Upper lobe of left lung (tissue), 4 donors: Measurements from ENCODE around the gene NHLRC4.

Source experiments
- CTCF ChIP-seq, 6 experiments: fragments of 450-650 bp in 4 of 6; fragments of 200-600 bp in 2 of 6; sonication (generic) in 2 of 6; IDR thresholded peaks; one replicate each; pipeline ENCODE4 v1.5.1; 2016 to 2019; ENCODE audit warnings: antibody characterized with exemption in 6 of 6
- POLR2A ChIP-seq, 4 donors: fragments of 450-650 bp; IDR thresholded peaks; one replicate each; pipeline ENCODE4 v1.5.1; 2016 to 2017; ENCODE audit warnings: antibody characterized with exemption in 4 of 4, mild to moderate bottlenecking in 2 of 4
- POLR2AphosphoS5 ChIP-seq, 2 donors: sonication (generic); formaldehyde crosslinking; IDR thresholded peaks; one replicate each; pipeline ENCODE4 v1.5.1; 2017; ENCODE audit warnings: antibody characterized with exemption in 2 of 2

- TF ChIP-seq POLR2AphosphoS5 (IDR thresholded peaks at IDR 0.05), result no peak
- TF ChIP-seq POLR2A (IDR thresholded peaks at IDR 0.05), result no peak
- TF ChIP-seq CTCF (IDR thresholded peaks at IDR 0.05), result no peak
Measured at GRCh38 chr16:544517-544916, 22.3 kb upstream of the NHLRC4 start.
